Stimulated activated CD4-positive, alpha-beta T cell treated with anti-CD3 and anti-CD28 coated beads, Interleukin-15, amount 100 ng/mL, for 1 hour (primary cell): Measurements from ENCODE around the gene CFAP45.

ENCODE experiments used
- DNase-seq, 2 donors: peaks; one replicate each; pipeline ENCODE4 v3.0.0-alpha.2; 2020; ENCODE audit warnings: low read depth in 1 of 2, low spot score in 1 of 2

Gene CFAP45

GRCh38 chr1:159828581-159829272 is 71.2 kb downstream of the CFAP45 start:
- DNase-seq: no peak

- no peak for DNase-seq
Measured at GRCh38 chr1:159828176-159828575, 71.8 kb downstream of the CFAP45 start.

- DNase-seq: no peak
Measured at GRCh38 chr1:159827549-159827948, 72.4 kb downstream of the CFAP45 start.

- DNase-seq: no peak
Measured at GRCh38 chr1:159827102-159827490, 72.9 kb downstream of the CFAP45 start.

GRCh38 chr1:159826441-159827101 is 73.4 kb downstream of the CFAP45 start, which contains the start of gene SLAMF8:
TSS of gene SLAMF8 (plus strand) at chr1:159826873. CDS start at chr1:159826899, 26 bp downstream.
- DNase-seq: no peak

GRCh38 chr1:159825564-159825963 is 74.4 kb downstream of the CFAP45 start:
- DNase-seq: no peak

- no peak for DNase-seq
Measured at GRCh38 chr1:159823406-159823805, 76.6 kb downstream of the CFAP45 start.
